GM12878 (cell line): ENCODE results near the gene ATP6V1F.

Experiments used
- BCL3 ChIP-seq: IDR thresholded peaks from 2 replicates; pipeline ENCODE4 v1.6.1; 2011; ENCODE audit warnings: borderline replicate concordance, low read depth, mild to moderate bottlenecking, moderate library complexity, low read length; ENCODE audit not compliant: insufficient read depth, poor library complexity, severe bottlenecking
- CTCF ChIP-seq, 3 experiments: IDR thresholded peaks in 2 of 3; conservative IDR thresholded peaks in 1 of 3; 2 replicates each; pipeline ENCODE4 v1.5.1; 2011; ENCODE audit warnings: low read depth in 3 of 3, low read length in 3 of 3, mild to moderate bottlenecking in 3 of 3, control low read depth in 2 of 3, moderate library complexity in 2 of 3, inconsistent platforms in 1 of 3, mixed read lengths in 1 of 3; ENCODE audit not compliant: control insufficient read depth in 2 of 3, insufficient read depth in 1 of 3; ENCODE audit errors: extremely low read depth in 1 of 3
- FOXK2 ChIP-seq: fragments of 450-650 bp; IDR thresholded peaks from 2 replicates; pipeline ENCODE4 v1.6.1; 2017; ENCODE audit warnings: mild to moderate bottlenecking, moderate library complexity
- MEF2A ChIP-seq: IDR thresholded peaks from 2 replicates; pipeline ENCODE4 v1.6.1; 2011; ENCODE audit warnings: low read depth, mild to moderate bottlenecking, low read length, moderate library complexity; ENCODE audit not compliant: insufficient read depth
- SRF ChIP-seq, 2 experiments: IDR thresholded peaks; 2 replicates each; pipeline ENCODE4 v1.6.1; 2011; ENCODE audit warnings: low read depth in 2 of 2, low read length in 2 of 2, mild to moderate bottlenecking in 1 of 2, moderate library complexity in 1 of 2

DNA sequence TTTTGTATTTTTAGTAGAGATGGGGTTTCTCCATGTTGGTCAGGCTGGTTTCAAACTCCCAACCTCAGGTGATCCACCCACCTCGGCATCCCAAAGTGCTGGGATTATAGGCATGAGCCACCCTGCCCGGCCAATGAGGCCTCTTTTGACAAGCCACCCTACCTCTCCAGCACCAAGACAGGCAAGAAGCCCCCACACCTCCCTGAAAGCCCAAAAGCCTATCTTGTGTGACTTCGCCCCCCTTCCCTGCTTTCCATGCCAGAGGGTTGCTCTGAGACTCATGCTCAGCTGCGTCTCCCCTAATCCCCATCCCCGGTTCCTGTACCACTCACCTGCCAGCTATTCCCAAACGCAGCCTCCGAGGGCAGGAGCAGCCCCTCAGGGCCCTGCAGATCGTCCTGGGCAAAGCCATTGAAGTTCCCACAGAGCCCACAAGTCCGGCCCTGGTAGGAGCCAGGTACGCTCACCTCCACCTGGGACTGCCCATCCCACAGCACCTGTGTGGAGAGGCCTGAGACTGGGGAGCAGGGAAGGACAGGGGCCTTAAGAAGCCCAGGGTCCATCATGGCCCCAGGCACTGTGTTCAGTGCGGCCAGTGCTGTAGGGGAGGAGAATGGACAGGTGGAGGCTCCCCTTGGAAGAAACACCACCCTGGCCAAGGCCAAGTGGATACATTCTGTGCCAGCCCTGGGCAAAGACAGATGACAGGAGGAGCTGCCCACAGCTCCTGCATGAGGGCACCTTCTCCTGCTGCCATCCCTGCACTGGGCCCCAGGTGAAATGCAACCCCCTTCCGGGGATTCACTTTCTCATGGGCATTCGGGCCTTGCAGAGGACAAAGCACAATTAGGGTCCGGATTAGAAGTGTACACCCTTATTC lies 15.8 kb downstream of the ATP6V1F start:
- no peak for TF ChIP-seq SRF (IDR thresholded peaks at IDR 0.05; ENCODE audit: low read depth in 2 of 2, low read length in 2 of 2)
- no peak for TF ChIP-seq MEF2A
- no peak for TF ChIP-seq BCL3
- no peak for TF ChIP-seq FOXK2
- TF ChIP-seq CTCF (IDR thresholded peaks at IDR 0.05 in 2 of 3, conservative IDR thresholded peaks at IDR 0.05 in 1 of 3; ENCODE audit: control insufficient read depth in 2 of 3, extremely low read depth in 1 of 3, insufficient read depth in 1 of 3, low read depth in 3 of 3, low read length in 3 of 3) = no peak
